Measurements from ENCODE around the gene PPFIA4. TPM values are rescaled to one million over a fixed set of nuclear protein-coding genes. Genes with fewer than 3 reads are reported as not detected.

The PPFIA4 gene
- total RNA-seq, 3 donors from 2014 or later (not counting 1 experiment from before 2014, with no cell fraction given): 0.18 to 0.88 (median 0.33) TPM

- H3K27me3 ChIP-seq (ENCODE audit: control insufficient read depth, insufficient read depth, low read length): no peaks in the 10 kb centered on the region
- Mint-ChIP-seq H3K4me3 (no peak overlapping the region), H3K4me1 (peaks cover 0 to 5% of the 10 kb centered on the region in 2 donors), H3K27me3 (ENCODE audit: low read depth in 2 of 2) (peaks cover 13 to 46% of the 10 kb centered on the region in 2 donors), H3K9me3 (no peaks in the 10 kb centered on the region), H3K27ac (no peak overlapping the region), H3K36me3 (no peaks in the 10 kb centered on the region)
- WGBS (ENCODE audit: insufficient coverage): 97% methylated on average over 3 of the region's 5 CpGs
- ATAC-seq (no peak), DNase-seq (no peak)
- no peaks in the 10 kb centered on the region for H3K9me3 ChIP-seq (ENCODE audit: control insufficient read depth, insufficient read depth, low read length)
- peaks cover 10% of the 10 kb centered on the region for H3K4me1 ChIP-seq (ENCODE audit: control insufficient read depth, insufficient read depth, low read length)
- intact Hi-C loops (cut with micrococcal nuclease): no loop called here
- no peak for TF ChIP-seq CTCF (IDR thresholded peaks at IDR 0.05)
- H3K4me3 ChIP-seq (ENCODE audit: low read length): no peak overlapping the region
- H3K36me3 ChIP-seq (ENCODE audit: control insufficient read depth, insufficient read depth, low read length): no peaks in the 10 kb centered on the region
- H3K27ac ChIP-seq (ENCODE audit: low read length): no peak overlapping the region
Observed at GRCh38 chr1:203054642-203055041, 28.4 kb downstream of the PPFIA4 start.

GRCh38 chr1:203055161-203055799, 29.0 kb downstream of the PPFIA4 start:
- Mint-ChIP-seq H3K36me3 (no peaks in the 10 kb centered on the region), H3K27ac (no peak overlapping the region), H3K27me3 (ENCODE audit: low read depth in 2 of 2) (peaks cover 15 to 42% of the 10 kb centered on the region in 2 donors), H3K4me1 (peaks cover 0 to 5% of the 10 kb centered on the region in 2 donors), H3K9me3 (no peaks in the 10 kb centered on the region), H3K4me3 (no peak overlapping the region)
- WGBS (ENCODE audit: insufficient coverage): 94% methylated on average over 24 of the region's 24 CpGs
- Histone ChIP-seq H3K27me3 (ENCODE audit: control insufficient read depth, insufficient read depth, low read length) (no peaks in the 10 kb centered on the region), H3K4me1 (ENCODE audit: control insufficient read depth, insufficient read depth, low read length) (peaks cover 16% of the 10 kb centered on the region), H3K9me3 (ENCODE audit: control insufficient read depth, insufficient read depth, low read length) (no peaks in the 10 kb centered on the region), H3K4me3 (ENCODE audit: low read length) (no peak overlapping the region), H3K27ac (ENCODE audit: low read length) (no peak overlapping the region), H3K36me3 (ENCODE audit: control insufficient read depth, insufficient read depth, low read length) (no peaks in the 10 kb centered on the region)
- intact Hi-C loops (cut with micrococcal nuclease): no loop called here
- DNase-seq (no peak), ATAC-seq (no peak)
- no peak for TF ChIP-seq CTCF (IDR thresholded peaks at IDR 0.05)

DNA sequence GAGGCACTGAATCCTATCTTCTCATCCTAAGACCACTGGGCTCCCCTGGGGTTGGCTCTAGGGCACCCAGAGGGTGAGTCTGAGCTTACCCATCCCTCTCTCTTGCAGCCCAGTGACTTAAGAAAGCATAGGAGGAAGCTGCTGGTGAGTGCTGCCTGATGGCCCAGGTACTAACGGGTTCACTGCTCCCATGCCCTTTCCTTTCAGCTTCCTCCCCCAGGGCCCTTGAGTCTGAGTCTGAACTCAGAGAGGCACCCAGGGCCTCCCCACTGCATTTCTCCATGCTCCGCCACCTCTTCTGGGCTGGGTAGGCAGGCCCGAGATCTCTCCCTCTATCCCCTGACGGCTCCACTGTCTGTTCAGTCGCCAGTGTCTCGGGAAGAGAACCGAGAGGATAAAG, 29.7 kb downstream of the PPFIA4 start:
- ATAC-seq (no peak), DNase-seq (no peak)
- no peak for TF ChIP-seq CTCF (IDR thresholded peaks at IDR 0.05)
- Mint-ChIP-seq H3K9me3 (no peaks in the 10 kb centered on the region), H3K36me3 (no peaks in the 10 kb centered on the region), H3K4me1 (peaks cover 0 to 5% of the 10 kb centered on the region in 2 donors), H3K4me3 (no peak overlapping the region), H3K27me3 (ENCODE audit: low read depth in 2 of 2) (peaks cover 15 to 39% of the 10 kb centered on the region in 2 donors), H3K27ac (no peak overlapping the region)
- Histone ChIP-seq H3K9me3 (ENCODE audit: control insufficient read depth, insufficient read depth, low read length) (no peaks in the 10 kb centered on the region), H3K4me1 (ENCODE audit: control insufficient read depth, insufficient read depth, low read length) (peaks cover 16% of the 10 kb centered on the region), H3K4me3 (ENCODE audit: low read length) (no peak overlapping the region), H3K27me3 (ENCODE audit: control insufficient read depth, insufficient read depth, low read length) (no peaks in the 10 kb centered on the region), H3K27ac (ENCODE audit: low read length) (no peak overlapping the region), H3K36me3 (ENCODE audit: control insufficient read depth, insufficient read depth, low read length) (no peaks in the 10 kb centered on the region)
- 92% methylated on average over 7 of the region's 7 CpGs for WGBS (ENCODE audit: insufficient coverage)
- intact Hi-C loops (cut with micrococcal nuclease): no loop called here

DNA sequence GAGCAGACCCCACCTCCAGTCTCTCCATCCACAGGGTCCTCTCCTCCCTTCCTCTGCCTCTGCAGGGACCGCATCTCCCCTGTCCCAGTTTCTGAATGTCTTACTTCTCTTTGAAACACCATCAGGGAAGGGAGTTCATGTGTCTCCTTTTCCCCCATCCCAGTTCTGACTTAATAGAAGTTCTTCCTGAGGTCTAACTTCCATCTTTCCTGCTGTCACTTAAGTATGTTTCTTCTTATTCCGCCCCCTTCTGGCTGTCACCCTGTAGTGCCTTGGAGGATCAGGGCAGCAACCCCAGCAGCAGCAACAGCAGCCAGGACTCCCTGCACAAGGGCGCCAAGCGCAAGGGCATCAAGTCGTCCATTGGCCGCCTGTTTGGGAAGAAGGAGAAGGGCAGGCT, 30.2 kb downstream of the PPFIA4 start:
- no peak overlapping the region for H3K4me3 ChIP-seq (ENCODE audit: low read length)

More for the DNA sequence above, 30.2 kb downstream of the PPFIA4 start:
- WGBS (ENCODE audit: insufficient coverage): 91% methylated on average over 6 of the region's 6 CpGs
- intact Hi-C loops (cut with micrococcal nuclease): no loop called here
- no peak overlapping the region for H3K4me3 Mint-ChIP-seq
- Histone ChIP-seq H3K27me3 (ENCODE audit: control insufficient read depth, insufficient read depth, low read length) (no peaks in the 10 kb centered on the region), H3K9me3 (ENCODE audit: control insufficient read depth, insufficient read depth, low read length) (no peaks in the 10 kb centered on the region), H3K36me3 (ENCODE audit: control insufficient read depth, insufficient read depth, low read length) (no peaks in the 10 kb centered on the region), H3K4me1 (ENCODE audit: control insufficient read depth, insufficient read depth, low read length) (peaks cover 16% of the 10 kb centered on the region), H3K27ac (ENCODE audit: low read length) (no peak overlapping the region)
- ATAC-seq (no peak), DNase-seq (no peak)
- no peak overlapping the region for H3K27ac Mint-ChIP-seq
- H3K4me1 Mint-ChIP-seq: peaks cover 0 to 5% of the 10 kb centered on the region in 2 donors
- no peaks in the 10 kb centered on the region for H3K36me3 Mint-ChIP-seq
- no peaks in the 10 kb centered on the region for H3K9me3 Mint-ChIP-seq
- peaks cover 12 to 34% of the 10 kb centered on the region in 2 donors for H3K27me3 Mint-ChIP-seq (ENCODE audit: low read depth in 2 of 2)
- no peak for TF ChIP-seq CTCF (IDR thresholded peaks at IDR 0.05)

All from natural killer cell (primary cell).